Trophoblast cell (in vitro differentiated cells and primary cell): ENCODE measurements around the gene TREML4.
A peak's percentile ranks its signal among the peaks of the same experiment; 100 is the strongest.

ENCODE experiments used
- DNase-seq, 2 donors: peaks; one replicate each; pipeline ENCODE4 v3.0.0-alpha.2; 2016
- H2AFZ ChIP-seq: 2 replicates; pipeline ENCODE4 v1.6.1; 2013; ENCODE audit warnings: low read length, moderate library complexity, mild to moderate bottlenecking; ENCODE audit not compliant: insufficient read depth, poor library complexity
- H2AK5ac ChIP-seq: 2 replicates; pipeline ENCODE4 v1.6.1; 2013; ENCODE audit warnings: mild to moderate bottlenecking, low read length
- H2BK120ac ChIP-seq: 2 replicates; pipeline ENCODE4 v1.6.1; 2013; ENCODE audit warnings: low read length, mild to moderate bottlenecking, moderate library complexity; ENCODE audit not compliant: insufficient read depth, poor library complexity
- H2BK12ac ChIP-seq: 2 replicates; pipeline ENCODE4 v1.6.1; 2013; ENCODE audit warnings: mild to moderate bottlenecking, low read length, moderate library complexity
- H2BK5ac ChIP-seq: 2 replicates; pipeline ENCODE4 v1.6.1; 2013; ENCODE audit warnings: low read length, low read depth, moderate library complexity, mild to moderate bottlenecking; ENCODE audit not compliant: poor library complexity
- H3K14ac ChIP-seq: 2 replicates; pipeline ENCODE4 v1.6.1; 2013; ENCODE audit warnings: mild to moderate bottlenecking, low read length
- H3K18ac ChIP-seq: 2 replicates; pipeline ENCODE4 v1.6.1; 2013; ENCODE audit warnings: mild to moderate bottlenecking, low read length
- H3K23ac ChIP-seq: 2 replicates; pipeline ENCODE4 v1.6.1; 2013; ENCODE audit warnings: low read length
- H3K27ac ChIP-seq: 2 replicates; pipeline ENCODE4 v1.5.1; 2013; ENCODE audit warnings: low read depth, mild to moderate bottlenecking, inconsistent platforms, low read length, moderate library complexity
- H3K27me3 ChIP-seq: 2 replicates; pipeline ENCODE4 v1.6.1; 2013; ENCODE audit warnings: inconsistent platforms, mild to moderate bottlenecking, low read length, moderate library complexity; ENCODE audit not compliant: insufficient read depth
- H3K36me3 ChIP-seq, 2 experiments: 1 replicate in 1 of 2; 2 replicates in 1 of 2; pipeline ENCODE4 v1.6.1; 2013; ENCODE audit warnings: low read length in 2 of 2, mild to moderate bottlenecking in 2 of 2, moderate library complexity in 1 of 2; ENCODE audit not compliant: insufficient read depth in 2 of 2, control insufficient read depth in 1 of 2
- H3K4ac ChIP-seq: 2 replicates; pipeline ENCODE4 v1.6.1; 2013; ENCODE audit warnings: low read depth, mild to moderate bottlenecking, low read length, moderate library complexity
- H3K4me1 ChIP-seq, 2 experiments: 1 replicate in 1 of 2; 2 replicates in 1 of 2; pipeline ENCODE4 v1.6.1; 2013; ENCODE audit warnings: low read length in 2 of 2, mild to moderate bottlenecking in 2 of 2, moderate library complexity in 1 of 2; ENCODE audit not compliant: insufficient read depth in 2 of 2, control insufficient read depth in 1 of 2
- H3K4me2 ChIP-seq: 2 replicates; pipeline ENCODE4 v1.6.1; 2013; ENCODE audit warnings: inconsistent platforms, mild to moderate bottlenecking, low read length, moderate library complexity
- H3K4me3 ChIP-seq: 2 replicates; pipeline ENCODE4 v1.5.1; 2013; ENCODE audit warnings: mild to moderate bottlenecking, low read depth, low read length, inconsistent platforms
- H3K79me1 ChIP-seq: one replicate; pipeline ENCODE4 v1.6.1; 2013; ENCODE audit warnings: low read length
- H3K79me2 ChIP-seq: 2 replicates; pipeline ENCODE4 v1.6.1; 2013; ENCODE audit warnings: low read length, mild to moderate bottlenecking; ENCODE audit not compliant: control insufficient read depth, insufficient read depth, poor library complexity
- H3K9ac ChIP-seq: 2 replicates; pipeline ENCODE4 v1.6.1; 2013; ENCODE audit warnings: mild to moderate bottlenecking, low read length
- H3K9me3 ChIP-seq: 2 replicates; pipeline ENCODE4 v1.6.1; 2013; ENCODE audit warnings: low read depth, mild to moderate bottlenecking, control low read depth, inconsistent platforms, low read length; ENCODE audit not compliant: insufficient read depth
- H4K12ac ChIP-seq: 2 replicates; pipeline ENCODE4 v1.6.1; 2013; ENCODE audit warnings: low read depth, mild to moderate bottlenecking, low read length, moderate library complexity
- H4K8ac ChIP-seq: 2 replicates; pipeline ENCODE4 v1.6.1; 2013; ENCODE audit warnings: low read depth, mild to moderate bottlenecking, low read length, moderate library complexity
- H4K91ac ChIP-seq: one replicate; pipeline ENCODE4 v1.6.1; 2013; ENCODE audit warnings: low read depth, mild to moderate bottlenecking, low read length, moderate library complexity
- WGBS: extraction: QIAGEN DNeasy Blood & Tissue Kit; methylation state at CpG from one replicate; pipeline ENCODE4 v1.1.7; 2013; ENCODE audit warnings: missing lambda C conversion rate; ENCODE audit not compliant: insufficient read length, insufficient coverage; ENCODE audit errors: extremely low coverage; 5-methylcytosine and 5-hydroxymethylcytosine counted together

Gene TREML4

DNA sequence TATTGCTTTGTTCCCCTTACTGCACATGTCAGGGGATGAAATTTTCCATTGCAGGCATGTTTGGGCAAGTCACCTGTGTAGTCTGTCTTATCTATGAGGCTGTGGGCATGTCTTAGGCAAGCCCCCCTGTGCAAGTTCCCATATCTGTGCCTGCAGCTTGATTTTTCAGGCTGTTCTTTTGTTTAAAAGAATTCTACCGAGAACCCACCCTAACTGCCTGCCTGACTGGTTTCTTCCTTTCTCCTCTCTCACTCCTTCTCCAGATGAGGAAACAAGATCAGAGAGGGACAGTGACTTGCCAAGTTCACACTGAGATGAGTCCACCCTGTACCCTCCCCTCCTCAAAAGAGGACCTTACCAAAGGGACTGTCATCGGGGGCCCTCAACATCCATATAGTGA is 38.2 kb upstream of the TREML4 start:
- Histone ChIP-seq H3K4me3 (no peak overlapping the region), H4K8ac (no peak overlapping the region), H3K9ac (no peak overlapping the region), H2BK120ac (no peak overlapping the region), H2BK12ac (no peak overlapping the region), H2AK5ac (no peak overlapping the region), H4K12ac (no peak overlapping the region), H3K14ac (no peak overlapping the region), H3K36me3 (no peaks in the 10 kb centered on the region), H3K23ac (no peak overlapping the region), H3K79me2 (no peaks in the 10 kb centered on the region), H3K18ac (no peak overlapping the region), H2BK5ac (no peak overlapping the region), H3K4me1 (peaks cover 0 to 8% of the 10 kb centered on the region in 2 experiments), H3K27me3 (no peaks in the 10 kb centered on the region), H3K79me1 (no peaks in the 10 kb centered on the region), H4K91ac (no peak overlapping the region), H3K27ac (no peak overlapping the region), H2AFZ (no peak overlapping the region), H3K4me2 (no peak overlapping the region), H3K4ac (no peak overlapping the region), H3K9me3 (peaks cover 1% of the 10 kb centered on the region)
- whole genome bisulfite sequencing = no CpG with 5 or more reads among the region's 2 CpGs
- DNase-seq = no peak

DNA sequence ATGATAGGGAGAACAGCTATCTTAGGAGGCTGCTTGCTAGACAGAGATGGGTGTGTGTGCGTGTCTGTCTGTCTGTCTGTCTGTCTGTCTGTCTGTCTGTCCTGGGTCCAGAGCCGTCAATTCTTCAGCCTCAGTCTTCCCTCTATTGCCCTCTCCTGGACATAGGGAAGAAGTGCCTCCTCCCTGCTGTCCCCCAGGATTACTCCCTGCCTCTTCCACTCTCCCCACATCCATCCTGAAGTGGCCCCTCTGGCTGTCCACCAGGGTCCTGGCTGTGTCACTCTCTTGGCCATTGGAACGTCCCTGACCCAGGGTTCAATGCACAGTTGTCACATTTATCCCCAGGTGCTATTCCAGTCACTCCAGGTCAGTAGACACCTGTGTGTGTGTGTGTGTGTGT is 37.4 kb upstream of the TREML4 start:
- Histone ChIP-seq H3K79me1 (no peaks in the 10 kb centered on the region), H2BK12ac (no peak overlapping the region), H3K23ac (no peak overlapping the region), H3K4me3 (no peak overlapping the region), H4K91ac (no peak overlapping the region), H2BK120ac (no peak overlapping the region), H2AK5ac (no peak overlapping the region), H3K36me3 (no peaks in the 10 kb centered on the region), H3K9me3 (peaks cover 1% of the 10 kb centered on the region), H3K4ac (no peak overlapping the region), H3K18ac (no peak overlapping the region), H3K4me2 (no peak overlapping the region), H2AFZ (no peak overlapping the region), H3K4me1 (peaks cover 0 to 5% of the 10 kb centered on the region in 2 experiments), H2BK5ac (no peak overlapping the region), H3K14ac (no peak overlapping the region), H4K12ac (no peak overlapping the region), H3K79me2 (no peaks in the 10 kb centered on the region), H3K9ac (no peak overlapping the region), H3K27me3 (no peaks in the 10 kb centered on the region), H3K27ac (no peak overlapping the region), H4K8ac (no peak overlapping the region)
- no peak for DNase-seq
- no CpG with 5 or more reads among the region's 3 CpGs for WGBS

DNA sequence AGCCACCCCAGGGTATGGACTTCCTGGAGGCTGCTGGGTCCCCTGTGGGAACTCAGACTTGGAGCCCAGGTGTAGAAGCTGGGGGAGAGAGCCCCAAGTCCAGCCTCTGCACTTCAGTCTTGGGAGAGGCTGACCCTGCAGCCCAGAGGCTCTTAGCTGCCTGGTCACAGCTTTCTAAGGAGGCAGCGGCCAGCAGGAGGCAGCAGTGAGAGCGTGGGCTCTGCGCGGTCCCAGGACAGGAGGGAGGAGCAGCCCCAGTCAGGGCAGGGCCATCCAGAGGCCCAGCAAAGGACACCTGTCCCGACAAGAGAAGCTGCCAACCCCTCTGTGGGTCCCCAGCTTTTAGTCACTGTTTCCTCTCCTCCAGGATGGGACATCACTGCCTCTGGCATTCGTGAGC is 36.6 kb upstream of the TREML4 start:
- WGBS = no CpG with 5 or more reads among the region's 6 CpGs
- H3K14ac ChIP-seq = no peak overlapping the region
- no peak overlapping the region for H2AFZ ChIP-seq
- no peak overlapping the region for H3K9ac ChIP-seq
- H4K91ac ChIP-seq = no peak overlapping the region
- H3K18ac ChIP-seq = no peak overlapping the region
- no peaks in the 10 kb centered on the region for H3K27me3 ChIP-seq
- no peaks in the 10 kb centered on the region for H3K79me2 ChIP-seq
- no peak overlapping the region for H4K12ac ChIP-seq
- no peak overlapping the region for H4K8ac ChIP-seq
- H3K4me3 ChIP-seq = no peak overlapping the region
- H3K36me3 ChIP-seq = no peaks in the 10 kb centered on the region
- no peak overlapping the region for H3K4me2 ChIP-seq
- H2BK120ac ChIP-seq = no peak overlapping the region
- no peak overlapping the region for H3K4ac ChIP-seq
- no peaks in the 10 kb centered on the region for H3K79me1 ChIP-seq
- no peak overlapping the region for H2AK5ac ChIP-seq
- H3K23ac ChIP-seq = no peak overlapping the region
- H2BK5ac ChIP-seq = no peak overlapping the region
- H3K4me1 ChIP-seq = no peaks in the 10 kb centered on the region
- DNase-seq = peak; percentile 16 to 55
- no peak overlapping the region for H3K27ac ChIP-seq
- H2BK12ac ChIP-seq = no peak overlapping the region
- peaks cover 1% of the 10 kb centered on the region for H3K9me3 ChIP-seq

DNA sequence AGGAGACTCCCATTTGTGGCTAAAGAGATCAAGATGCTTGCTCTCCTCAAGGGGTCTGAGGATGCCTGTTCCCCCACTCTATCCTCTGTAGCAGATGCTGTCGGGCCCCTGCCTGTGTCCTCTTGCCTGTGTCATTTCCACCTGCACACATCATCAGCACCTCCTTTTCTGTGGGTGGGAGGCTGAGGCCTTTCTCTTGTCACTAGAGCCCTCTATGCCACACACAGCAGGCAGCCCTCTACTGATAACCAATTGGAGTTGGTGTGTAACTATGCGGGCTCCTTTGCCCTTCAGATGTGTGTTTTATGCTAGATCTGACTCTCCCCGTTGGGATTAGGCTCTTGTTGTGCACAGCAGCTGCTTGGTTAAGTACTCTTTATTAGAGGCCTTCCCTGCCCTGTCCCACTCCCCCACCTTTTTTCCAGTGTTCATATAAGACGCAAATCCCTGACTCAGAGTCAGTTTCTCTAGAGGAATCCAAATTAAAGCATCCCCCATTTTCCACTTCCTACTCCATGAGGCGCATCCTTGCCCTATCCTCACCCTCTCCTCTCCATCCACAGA is 34.9 kb upstream of the TREML4 start:
- Histone ChIP-seq H2BK5ac (no peak overlapping the region), H3K4ac (no peak overlapping the region), H3K9ac (no peak overlapping the region), H3K18ac (no peak overlapping the region), H2BK12ac (no peak overlapping the region), H3K14ac (no peak overlapping the region), H3K79me1 (no peaks in the 10 kb centered on the region), H3K36me3 (no peaks in the 10 kb centered on the region), H3K27me3 (no peaks in the 10 kb centered on the region), H3K23ac (no peak overlapping the region), H2BK120ac (no peak overlapping the region), H3K27ac (no peak overlapping the region), H2AFZ (no peak overlapping the region), H3K4me3 (no peak overlapping the region), H4K12ac (no peak overlapping the region), H4K8ac (no peak overlapping the region), H3K79me2 (no peaks in the 10 kb centered on the region), H2AK5ac (no peak overlapping the region), H3K4me1 (no peaks in the 10 kb centered on the region), H4K91ac (no peak overlapping the region), H3K9me3 (peaks cover 1% of the 10 kb centered on the region), H3K4me2 (no peak overlapping the region)
- no CpG with 5 or more reads among the region's 5 CpGs for WGBS
- DNase-seq = no peak
